NCI-H526 treated with DMSO at 0.1 percent for 48 hours (cell line): ENCODE data around the gene MRPS23.

Experiments
- DNase-seq: peaks from one replicate; lab custom pipeline; 2025; lab: John Stamatoyannopoulos, UW

The MRPS23 gene

DNA sequence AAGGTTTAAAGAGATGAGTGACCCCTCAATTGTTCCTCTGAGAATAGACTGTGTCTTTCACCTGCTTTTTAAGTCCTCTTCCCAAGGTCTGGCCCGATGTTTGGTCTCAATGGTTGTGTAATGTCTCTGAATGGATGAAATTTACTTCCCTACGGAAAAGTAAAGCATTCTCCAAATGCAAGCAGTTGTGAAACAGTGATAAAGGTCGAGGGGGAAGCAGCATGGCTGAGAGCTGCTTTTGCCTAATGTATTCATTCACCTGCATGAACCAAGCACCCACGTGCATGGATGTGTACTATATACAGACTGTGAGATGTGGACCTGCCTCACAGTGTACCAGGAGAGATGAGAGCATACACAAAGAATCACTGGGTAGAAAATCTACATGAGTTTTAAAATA, 11.4 kb downstream of the MRPS23 start:
- DNase-seq = no peak

- no peak for DNase-seq
Observed at GRCh38 chr17:57835333-57835900, 14.4 kb downstream of the MRPS23 start.

DNA sequence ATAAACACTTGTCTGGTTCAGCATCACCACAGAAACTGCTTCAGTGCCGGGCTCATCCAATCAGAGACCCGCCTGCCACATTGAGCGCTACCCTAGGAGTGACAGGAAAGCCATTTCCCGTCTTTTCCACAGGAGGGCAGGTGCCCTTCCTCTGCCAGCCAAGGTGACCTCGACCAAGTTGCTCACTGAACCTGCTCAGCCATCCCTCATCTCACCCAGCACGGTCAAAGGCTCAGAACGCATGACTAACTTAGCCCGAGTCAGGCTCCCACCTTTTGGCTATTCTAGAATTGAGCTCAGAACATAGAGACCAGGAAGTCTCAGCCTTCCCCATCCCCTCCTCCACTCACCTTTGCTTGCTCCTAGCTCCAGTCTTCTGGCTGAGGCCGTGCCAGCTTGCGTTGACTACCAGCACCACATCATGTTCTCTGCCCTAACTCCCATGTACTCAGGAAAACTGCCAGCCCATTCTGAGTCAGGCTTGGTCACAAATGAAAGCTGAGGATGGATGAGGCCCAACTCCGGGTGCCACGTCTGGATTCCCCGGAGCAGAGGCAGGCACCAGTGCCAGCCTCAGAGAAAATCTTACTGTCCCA, 15.6 kb downstream of the MRPS23 start:
- DNase-seq = peak; percentile 20

GRCh38 chr17:57833179-57833939, 16.5 kb downstream of the MRPS23 start:
- peak; percentile 53 for DNase-seq

DNA sequence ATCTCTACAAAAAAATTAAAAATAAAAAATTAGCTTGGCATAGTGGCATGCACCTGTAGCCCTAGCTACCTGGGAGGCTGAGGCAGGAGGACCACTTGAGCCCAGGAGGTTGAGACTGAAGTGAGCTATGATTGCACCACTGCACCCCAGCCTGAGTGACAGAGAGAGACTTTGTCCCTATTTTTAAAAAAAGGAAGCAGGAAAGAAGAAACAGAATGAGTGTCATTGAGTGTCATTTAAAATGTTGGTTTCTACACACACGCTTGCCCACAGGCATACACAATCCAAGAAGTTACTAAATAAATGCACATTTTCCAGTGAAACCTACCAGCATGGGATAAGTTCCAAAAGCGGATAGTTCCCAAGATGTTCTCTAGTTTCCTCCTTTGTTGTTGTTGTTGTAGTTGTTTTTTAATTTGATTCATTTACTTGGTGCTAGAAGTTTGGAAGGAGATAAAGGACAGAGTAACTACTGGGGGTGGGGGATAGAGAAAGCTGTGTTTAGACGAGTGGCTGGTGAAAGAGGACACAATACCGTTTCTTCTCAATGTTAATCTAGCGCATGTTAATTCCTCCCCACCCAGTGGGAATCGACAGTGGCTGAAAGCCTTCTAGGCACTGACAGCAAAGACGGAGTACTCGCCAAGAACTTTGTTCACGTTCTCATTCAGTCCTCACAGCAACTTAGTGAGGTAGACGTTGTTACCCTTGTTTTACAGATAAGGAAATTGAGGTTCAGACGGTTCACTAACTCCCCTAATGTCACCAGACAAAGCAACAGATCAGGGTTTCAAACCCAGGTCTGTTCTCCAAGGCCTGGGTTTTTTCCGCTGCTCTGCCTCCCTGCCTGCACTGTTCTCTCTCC, 17.3 kb downstream of the MRPS23 start:
- DNase-seq = no peak

- DNase-seq = no peak
Observed at GRCh38 chr17:57830880-57831279, 19.0 kb downstream of the MRPS23 start.

DNA sequence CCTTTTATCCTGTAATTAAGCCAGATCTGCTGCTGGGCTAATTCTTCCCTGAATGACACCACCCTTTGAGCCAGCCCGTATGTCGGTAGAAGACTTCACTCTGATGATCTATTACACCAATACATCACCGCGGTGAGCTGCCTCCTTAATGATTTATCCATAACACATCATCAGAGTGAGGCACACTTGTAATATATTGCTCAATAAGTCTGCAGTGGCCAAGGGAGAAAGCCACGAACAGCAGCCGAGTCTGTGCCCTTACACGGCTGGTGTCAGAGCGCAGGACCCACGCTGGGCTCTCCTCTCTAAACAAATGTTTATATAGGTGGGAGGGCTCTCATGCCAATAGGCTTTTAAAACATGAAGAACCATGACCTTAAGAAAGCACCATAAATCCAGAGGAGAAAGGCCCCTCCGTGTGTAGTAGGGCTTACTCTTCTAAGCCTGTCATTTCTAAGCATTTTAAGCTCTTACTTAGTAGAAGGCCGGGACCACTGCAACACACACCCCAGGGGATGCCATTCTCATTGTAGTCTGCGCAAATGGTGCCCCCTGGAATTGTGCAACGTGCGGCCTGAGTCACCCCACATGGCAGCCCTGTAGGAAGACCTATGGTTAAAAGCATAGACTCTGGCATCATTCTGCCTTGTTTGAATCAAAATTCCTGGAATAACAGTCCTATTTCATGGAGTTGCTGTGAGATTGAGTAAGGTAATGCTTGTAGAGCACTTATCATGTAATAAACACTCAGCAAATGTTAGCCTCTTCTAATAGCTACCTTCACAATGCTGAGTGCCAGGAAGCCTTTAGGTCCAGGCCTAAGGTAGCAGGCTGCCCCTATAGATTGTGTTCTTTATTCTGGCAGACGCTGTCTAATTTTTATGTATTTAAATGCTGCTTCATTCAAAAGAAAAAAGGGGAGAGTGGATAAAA, 26.1 kb downstream of the MRPS23 start:
- DNase-seq = no peak

- DNase-seq = no peak
Observed at GRCh38 chr17:57819867-57820266, 30.0 kb downstream of the MRPS23 start.

- no peak for DNase-seq
Observed at GRCh38 chr17:57819285-57819684, 30.6 kb downstream of the MRPS23 start.

GRCh38 chr17:57818066-57818465, 31.8 kb downstream of the MRPS23 start:
- no peak for DNase-seq

GRCh38 chr17:57817299-57817698, 32.5 kb downstream of the MRPS23 start:
- no peak for DNase-seq

GRCh38 chr17:57814421-57814820, 35.4 kb downstream of the MRPS23 start:
- no peak for DNase-seq

GRCh38 chr17:57811638-57812280, 38.1 kb downstream of the MRPS23 start:
- DNase-seq = no peak

GRCh38 chr17:57810721-57811637, 38.9 kb downstream of the MRPS23 start:
- DNase-seq = peak; percentile 31

DNA sequence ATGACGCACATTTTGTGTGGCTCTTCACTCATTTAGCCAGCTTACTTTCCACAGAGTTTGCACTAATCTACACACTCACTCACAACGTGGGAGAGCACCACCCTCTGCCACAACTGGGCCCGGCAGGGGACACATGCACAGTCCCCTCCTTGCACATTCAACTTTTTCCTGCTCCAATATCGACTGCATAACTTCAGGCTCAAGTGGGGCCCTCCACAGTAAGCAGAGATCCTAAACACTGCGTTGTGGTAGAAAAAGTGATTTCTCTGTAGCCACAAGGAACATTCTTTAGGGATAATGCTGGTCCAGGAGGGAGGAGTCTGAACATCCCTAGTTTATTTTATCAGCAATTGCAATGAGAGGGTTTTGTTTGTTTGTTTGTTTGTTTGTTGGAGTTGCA, 40.0 kb downstream of the MRPS23 start:
- no peak for DNase-seq

- no peak for DNase-seq
Observed at GRCh38 chr17:57808882-57809281, 41.0 kb downstream of the MRPS23 start.

- no peak for DNase-seq
Observed at GRCh38 chr17:57806167-57806830, 43.5 kb downstream of the MRPS23 start.

GRCh38 chr17:57803021-57803420, 46.8 kb downstream of the MRPS23 start:
- no peak for DNase-seq

- DNase-seq = no peak
Observed at GRCh38 chr17:57801044-57801711, 48.7 kb downstream of the MRPS23 start.
